ENCODE measurements around the gene TNXB. TPM values are rescaled to one million over a fixed set of nuclear protein-coding genes. Genes with fewer than 3 reads are reported as not detected.
"Not testable (repeated sequence)": the region's sequence is repeated elsewhere in the genome, so short reads cannot be mapped to it uniquely, and the experiment has no call there.

TNXB gene
- total RNA-seq, 1 donor from 2014 or later = 4.5 TPM

- DNase-seq (ENCODE audit: low spot score in 2 of 2); FAIRE-seq: not testable (repeated sequence)
These were observed 102.1 kb downstream of the TNXB start for GRCh38 chr6:32007086-32007485.

- FAIRE-seq; DNase-seq (ENCODE audit: low spot score in 2 of 2): not testable (repeated sequence)
These were observed 103.1 kb downstream of the TNXB start for GRCh38 chr6:32005991-32006529.

GRCh38 chr6:32005538-32005880 lies 103.6 kb downstream of the TNXB start:
- not testable (repeated sequence) for DNase-seq (ENCODE audit: low spot score in 2 of 2); FAIRE-seq

- DNase-seq (ENCODE audit: low spot score in 2 of 2); FAIRE-seq: not testable (repeated sequence)
These were observed 104.1 kb downstream of the TNXB start for GRCh38 chr6:32004864-32005537.

- not testable (repeated sequence) for FAIRE-seq; DNase-seq (ENCODE audit: low spot score in 2 of 2)
These were observed 104.7 kb downstream of the TNXB start for GRCh38 chr6:32004393-32004792.

- FAIRE-seq; DNase-seq (ENCODE audit: low spot score in 2 of 2): not testable (repeated sequence)
These were observed 105.8 kb downstream of the TNXB start for GRCh38 chr6:32003301-32003700.

GRCh38 chr6:32002546-32003268 lies 106.4 kb downstream of the TNXB start:
- not testable (repeated sequence) for FAIRE-seq; DNase-seq (ENCODE audit: low spot score in 2 of 2)

GRCh38 chr6:31996385-31996784 lies 112.8 kb downstream of the TNXB start:
- FAIRE-seq; DNase-seq (ENCODE audit: low spot score in 2 of 2): not testable (repeated sequence)

GRCh38 chr6:31994421-31994820 lies 114.7 kb downstream of the TNXB start:
- not testable (repeated sequence) for DNase-seq (ENCODE audit: low spot score in 2 of 2); FAIRE-seq

Small RNA genes lying within 50 kb of the gene (small RNA-seq; reads per million reads assigned to genes)
- not detected for gene RNA5SP206

Other genes with a start within 250 kb of the TNXB start
- 19.6 TPM for gene NEU1, start 246.5 kb downstream of the TNXB start, total RNA-seq
- gene SLC44A4, start 230.3 kb downstream of the TNXB start, total RNA-seq = not detected
- 102 TPM for gene EHMT2, start 211.6 kb downstream of the TNXB start, total RNA-seq
- gene ZBTB12, start 207.3 kb downstream of the TNXB start, total RNA-seq = 25.7 TPM
- 3.7 TPM for gene C2, start 181.6 kb downstream of the TNXB start, total RNA-seq
- 0.82 TPM for gene CFB, start 163.2 kb downstream of the TNXB start, total RNA-seq
- 45.7 TPM for gene NELFE, start 150.4 kb downstream of the TNXB start, total RNA-seq
- gene SKIC2, start 150.2 kb downstream of the TNXB start, total RNA-seq = 30.2 TPM
- 7.3 TPM for gene DXO, start 137.2 kb downstream of the TNXB start, total RNA-seq
- gene C4A, start 127.3 kb downstream of the TNXB start, total RNA-seq = 10.6 TPM
- gene C4B, start 94.5 kb downstream of the TNXB start, total RNA-seq = 9.0 TPM
- under 0.01 TPM for gene CYP21A2, start 70.9 kb downstream of the TNXB start, total RNA-seq
- 13.0 TPM for gene ATF6B, start 18.9 kb upstream of the TNXB start, total RNA-seq
- gene FKBPL, start 20.9 kb upstream of the TNXB start, total RNA-seq = 4.5 TPM
- 0.41 TPM for gene PRRT1, start 42.6 kb upstream of the TNXB start, total RNA-seq
- 9.8 TPM for gene PPT2, start 44.8 kb upstream of the TNXB start, total RNA-seq
- 5.7 TPM for gene EGFL8, start 55.3 kb upstream of the TNXB start, total RNA-seq
- gene AGPAT1, start 66.7 kb upstream of the TNXB start, total RNA-seq = 14.3 TPM
- gene RNF5, start 69.1 kb upstream of the TNXB start, total RNA-seq = 104 TPM
- 0.82 TPM for gene AGER, start 74.9 kb upstream of the TNXB start, total RNA-seq
- 11.8 TPM for gene PBX2, start 80.9 kb upstream of the TNXB start, total RNA-seq
- 0.41 TPM for gene GPSM3, start 83.3 kb upstream of the TNXB start, total RNA-seq
- gene NOTCH4, start 114.7 kb upstream of the TNXB start, total RNA-seq = 5.3 TPM

Data from frontal cortex (tissue), 4 donors.